Measurements from ENCODE around the gene MSI2.

Gene MSI2

DNA sequence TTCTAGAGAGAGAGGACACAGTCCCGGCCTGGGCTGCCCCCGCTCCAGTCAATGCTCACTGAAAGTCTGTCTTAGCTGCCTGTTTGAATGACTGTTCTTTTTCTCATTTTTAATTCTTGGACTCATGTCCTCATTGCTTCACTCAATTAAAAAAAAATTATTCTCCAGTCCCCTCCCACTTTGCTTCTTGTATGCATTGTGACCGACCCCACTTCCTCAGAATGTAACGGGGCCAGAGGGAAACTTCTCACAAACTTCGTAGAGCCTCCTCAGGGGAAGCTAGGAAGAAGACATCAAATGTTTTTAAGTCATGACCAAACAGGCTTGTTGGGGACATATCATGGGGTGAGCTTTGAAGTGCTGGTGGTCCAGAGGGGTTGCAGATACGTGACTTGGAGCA lies 375.5 kb downstream of the MSI2 start:
- DNase-seq: no peak

GRCh38 chr17:57632294-57632693 lies 376.0 kb downstream of the MSI2 start:
- DNase-seq: no peak

DNA sequence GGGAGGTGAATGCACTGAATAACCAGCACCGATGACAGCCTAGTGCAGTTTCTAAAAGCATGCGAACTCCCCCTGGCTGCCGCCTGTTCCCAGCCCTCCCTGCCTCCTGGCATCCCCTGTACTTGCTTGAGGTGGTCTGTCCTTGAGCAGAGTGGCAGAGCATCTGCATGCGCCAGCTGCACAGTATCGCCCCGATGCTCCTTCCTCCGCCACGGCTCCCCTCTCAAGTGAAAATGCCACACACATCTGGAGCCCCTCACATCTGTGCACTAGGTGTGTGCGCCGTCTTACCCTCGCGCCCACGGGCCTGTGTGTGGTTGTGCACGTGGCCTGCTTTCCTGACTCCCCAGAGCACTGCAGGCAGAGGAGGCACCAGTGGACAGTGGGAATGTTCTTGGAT lies 376.9 kb downstream of the MSI2 start:
- no peak for DNase-seq

- DNase-seq: no peak
Measured at GRCh38 chr17:57634713-57635465, 378.6 kb downstream of the MSI2 start.

DNA sequence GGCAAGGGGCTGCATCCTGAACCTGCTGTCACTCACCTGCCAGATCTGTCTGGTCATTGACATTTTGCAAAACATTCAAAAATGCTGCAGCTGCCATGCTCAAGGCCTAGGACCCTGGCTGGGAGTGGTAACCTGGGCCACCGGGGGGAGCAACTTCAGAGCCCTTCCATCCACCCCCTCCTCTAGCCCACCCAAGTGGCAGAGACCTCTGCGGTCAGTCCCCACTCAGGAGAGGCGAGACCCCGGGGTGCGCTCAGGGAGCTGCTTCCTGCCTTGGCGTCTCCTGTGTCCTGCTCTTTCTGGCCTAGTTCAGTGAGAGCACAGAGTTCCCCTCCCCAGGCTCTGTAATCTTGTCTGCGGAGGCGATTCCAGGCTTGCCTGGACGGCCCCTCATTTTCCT lies 380.0 kb downstream of the MSI2 start:
- no peak for DNase-seq

- DNase-seq: no peak
Measured at GRCh38 chr17:57636985-57637665, 380.8 kb downstream of the MSI2 start.

DNA sequence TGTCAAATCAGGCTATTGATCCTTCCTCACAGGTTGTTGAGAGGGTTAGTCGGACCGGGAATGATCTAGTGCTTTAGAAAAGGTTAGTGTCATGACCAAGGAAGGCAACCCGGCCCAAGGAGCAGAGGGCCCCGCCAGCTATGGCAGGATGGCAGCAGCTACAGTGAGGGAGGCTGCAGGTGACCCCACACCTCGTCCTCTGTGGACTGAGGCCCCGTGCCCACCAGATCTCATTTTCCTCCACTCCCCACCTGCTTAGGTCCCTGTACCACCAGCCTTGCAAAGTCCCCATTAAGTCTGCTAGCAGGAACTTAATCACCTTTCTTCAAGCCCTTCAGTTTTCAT lies 381.3 kb downstream of the MSI2 start:
- DNase-seq: no peak

GRCh38 chr17:57638284-57638683 lies 382.0 kb downstream of the MSI2 start:
- no peak for DNase-seq

GRCh38 chr17:57639381-57639780 lies 383.1 kb downstream of the MSI2 start:
- no peak for DNase-seq

DNA sequence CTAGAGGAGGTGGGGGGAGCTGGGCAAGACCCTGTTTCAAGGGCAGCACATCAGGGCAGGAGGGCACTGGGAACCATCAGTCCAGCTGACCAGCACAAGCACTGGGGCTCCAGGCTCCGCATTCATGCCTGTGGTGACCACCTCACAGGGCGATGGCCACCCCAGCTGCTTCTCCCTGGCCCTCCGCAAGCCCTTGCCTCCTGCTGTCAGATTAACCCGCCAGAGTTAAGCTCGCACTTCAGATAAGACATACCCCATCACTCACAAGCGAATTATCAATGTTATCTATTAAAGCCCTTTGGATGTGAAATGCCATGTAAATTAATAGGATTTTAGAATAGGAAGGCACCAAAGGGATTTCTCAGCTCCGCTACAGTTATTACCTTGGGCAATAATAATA lies 383.8 kb downstream of the MSI2 start:
- DNase-seq: no peak

- no peak for DNase-seq
Measured at GRCh38 chr17:57641761-57642160, 385.4 kb downstream of the MSI2 start.

GRCh38 chr17:57643062-57643461 lies 386.7 kb downstream of the MSI2 start:
- no peak for DNase-seq

DNA sequence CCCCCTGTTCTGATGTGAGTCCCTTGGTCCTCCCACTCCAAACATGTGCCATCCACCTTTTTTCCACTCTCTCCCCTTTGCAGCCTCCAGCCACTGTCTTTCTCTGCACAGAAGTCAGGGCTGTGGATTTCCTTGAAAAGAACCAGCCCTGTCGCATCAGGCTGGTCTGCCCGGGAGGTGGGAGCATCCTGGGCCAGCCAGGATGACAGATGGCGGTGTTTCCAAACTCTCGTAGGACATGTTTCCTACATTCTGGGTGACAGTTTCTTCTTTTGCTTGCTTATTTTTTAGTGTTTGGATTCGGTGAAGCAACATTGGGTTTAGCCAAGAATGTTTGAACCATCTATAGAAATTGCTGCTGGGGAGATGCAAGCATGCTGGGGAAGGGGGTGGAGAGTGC lies 388.0 kb downstream of the MSI2 start:
- no peak for DNase-seq

- DNase-seq: no peak
Measured at GRCh38 chr17:57645950-57646665, 389.8 kb downstream of the MSI2 start.

DNA sequence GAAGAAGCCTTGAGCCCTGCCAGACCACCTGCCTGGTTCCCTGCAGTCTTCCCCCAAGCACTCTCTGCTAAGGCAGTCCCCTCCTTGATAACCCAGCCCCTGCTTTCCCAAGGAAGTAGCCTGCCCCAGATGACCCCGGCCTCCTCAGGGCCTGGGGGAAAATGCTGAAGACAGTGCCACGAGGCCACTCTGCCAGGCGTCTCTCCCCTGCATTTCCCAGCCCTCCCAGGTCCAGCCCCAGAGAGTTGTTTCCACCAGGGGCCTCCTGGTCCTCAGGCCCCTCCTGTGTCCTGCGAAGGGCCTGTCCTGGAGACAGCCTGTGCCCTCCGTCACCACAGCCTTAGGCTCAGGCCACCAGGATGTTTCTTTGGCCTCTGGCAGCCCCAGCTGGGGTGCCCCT lies 392.4 kb downstream of the MSI2 start:
- DNase-seq: no peak

DNA sequence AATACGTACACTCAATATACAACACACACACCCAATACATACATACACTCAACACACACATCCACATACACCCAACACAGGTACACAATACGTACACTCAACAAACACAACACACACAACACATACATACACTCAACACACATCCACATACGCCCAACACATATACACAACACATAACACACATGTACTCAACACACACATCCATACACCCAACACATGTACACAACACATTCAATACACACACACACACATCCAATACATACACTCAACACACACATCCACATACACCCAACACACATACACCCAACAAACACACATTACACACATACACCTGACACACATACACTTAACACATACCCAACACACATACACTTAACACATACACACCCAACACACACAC lies 392.9 kb downstream of the MSI2 start:
- DNase-seq: no peak

DNA sequence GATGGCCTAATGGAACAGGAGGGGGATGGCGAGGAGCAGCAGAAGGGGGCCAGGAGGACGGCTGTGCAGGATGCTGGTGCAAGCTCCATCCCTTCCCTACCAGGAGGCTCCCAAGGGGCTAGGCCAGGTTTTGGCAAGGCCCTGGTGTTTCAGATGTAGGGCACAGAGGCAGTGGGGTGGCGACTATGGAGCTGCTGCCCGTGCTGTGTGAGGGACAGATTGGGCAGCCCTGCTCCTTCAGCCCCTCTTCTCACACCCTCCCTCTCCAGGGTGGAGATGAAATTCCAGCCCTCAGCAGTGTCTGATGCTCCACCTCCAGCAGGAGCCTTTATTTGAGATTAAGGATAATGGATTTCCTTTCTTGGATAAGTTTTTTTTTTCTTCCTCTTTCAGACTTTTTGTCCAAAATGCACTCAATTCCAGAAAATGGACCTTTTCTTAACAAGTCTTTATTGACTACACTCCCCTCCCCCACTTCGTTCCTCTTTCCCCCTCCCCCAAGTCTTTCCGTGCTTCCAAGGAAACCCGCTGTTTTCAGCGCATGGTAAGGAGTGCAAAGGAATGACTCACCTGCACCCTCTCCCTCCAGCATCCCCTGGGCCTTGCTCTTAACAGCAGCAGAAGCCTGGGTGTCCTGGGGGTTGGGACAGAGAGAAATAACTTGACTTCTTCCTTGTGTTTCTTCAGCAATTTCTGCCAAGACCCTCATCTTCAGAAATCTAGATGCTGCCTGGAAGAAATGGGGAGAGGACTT lies 393.6 kb downstream of the MSI2 start:
- no peak for DNase-seq

GRCh38 chr17:57650548-57650947 lies 394.2 kb downstream of the MSI2 start:
- no peak for DNase-seq

- DNase-seq: no peak
Measured at GRCh38 chr17:57651451-57651850, 395.1 kb downstream of the MSI2 start.

- no peak for DNase-seq
Measured at GRCh38 chr17:57651996-57652395, 395.7 kb downstream of the MSI2 start.

DNA sequence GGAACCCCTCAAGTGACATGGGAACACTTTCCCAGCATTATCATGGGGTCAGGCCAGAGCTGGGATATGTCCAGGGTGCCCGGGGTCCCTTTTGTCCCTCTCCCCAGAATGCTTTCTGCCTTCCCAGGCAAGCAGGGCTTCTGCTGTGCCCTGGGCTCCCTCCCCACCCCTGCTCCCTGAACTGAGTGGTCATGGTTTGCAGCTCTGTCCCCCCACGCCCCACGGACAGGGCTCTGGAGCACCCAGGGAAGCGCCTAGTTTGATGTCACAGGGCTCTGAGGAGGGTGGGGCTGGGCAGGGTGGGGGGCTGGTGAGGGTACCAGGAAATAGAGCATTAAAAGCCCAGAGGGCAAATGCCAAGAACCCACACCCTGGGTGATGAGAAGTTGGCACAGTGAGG lies 396.5 kb downstream of the MSI2 start:
- no peak for DNase-seq

- no peak for DNase-seq
Measured at GRCh38 chr17:57653279-57653678, 397.0 kb downstream of the MSI2 start.

DNA sequence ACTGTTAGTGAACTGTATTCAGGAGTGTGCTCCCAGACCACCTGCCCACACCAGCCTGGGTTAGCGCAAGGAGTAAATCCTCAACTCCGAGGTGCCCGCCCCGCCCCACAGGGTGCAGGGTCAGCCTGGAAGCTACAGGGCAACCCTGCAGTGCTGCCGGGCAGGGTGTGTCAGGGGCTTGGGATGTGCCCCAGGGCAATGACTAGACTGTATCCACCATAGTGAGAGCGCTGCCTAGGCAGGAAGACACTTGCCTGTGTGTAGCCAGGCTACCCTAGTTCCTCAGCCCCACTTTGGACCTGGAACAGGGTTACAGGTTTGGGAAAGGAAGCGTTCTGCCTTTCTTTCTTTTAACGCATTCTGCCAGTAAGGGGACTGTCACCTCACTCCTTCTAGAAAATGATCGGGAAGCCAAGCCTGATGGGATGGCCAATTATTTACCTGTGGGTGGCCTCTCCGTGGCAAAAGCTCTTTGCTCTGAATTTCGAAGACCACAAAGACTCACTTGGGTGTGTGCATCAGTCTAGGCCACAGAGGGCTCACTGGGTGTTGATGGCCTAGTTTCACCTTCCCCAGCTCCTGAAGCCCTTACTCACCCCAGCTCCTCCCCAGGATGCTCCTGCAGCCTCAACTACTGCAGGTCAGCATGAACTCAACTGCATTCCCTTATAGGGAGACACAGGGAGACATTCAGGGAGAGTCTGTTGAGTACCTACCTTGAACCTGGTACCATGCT lies 397.9 kb downstream of the MSI2 start:
- DNase-seq: no peak

Measured in stimulated activated CD4-positive, alpha-beta T cell treated with anti-CD3 and anti-CD28 coated beads, Interleukin-2, amount 100 ng/mL, for 48 hours (primary cell).